PC-9 (cell line): Measurements from ENCODE around the gene GRAP2.

Experiments
- EZH2 ChIP-seq: fragments of 200-600 bp; sonication (generic); IDR thresholded peaks from 2 replicates; pipeline ENCODE4 v1.8.0; 2017; ENCODE audit warnings: antibody characterized with exemption, low read depth
- TF ChIP-seq, protein P1 (sequence below): fragments of 200-600 bp; sonication (generic); conservative IDR thresholded peaks from 2 replicates; pipeline ENCODE4 v1.6.1; 2017; ENCODE audit warnings: mixed run types, antibody characterized with exemption, mild to moderate bottlenecking, moderate library complexity

DNA sequence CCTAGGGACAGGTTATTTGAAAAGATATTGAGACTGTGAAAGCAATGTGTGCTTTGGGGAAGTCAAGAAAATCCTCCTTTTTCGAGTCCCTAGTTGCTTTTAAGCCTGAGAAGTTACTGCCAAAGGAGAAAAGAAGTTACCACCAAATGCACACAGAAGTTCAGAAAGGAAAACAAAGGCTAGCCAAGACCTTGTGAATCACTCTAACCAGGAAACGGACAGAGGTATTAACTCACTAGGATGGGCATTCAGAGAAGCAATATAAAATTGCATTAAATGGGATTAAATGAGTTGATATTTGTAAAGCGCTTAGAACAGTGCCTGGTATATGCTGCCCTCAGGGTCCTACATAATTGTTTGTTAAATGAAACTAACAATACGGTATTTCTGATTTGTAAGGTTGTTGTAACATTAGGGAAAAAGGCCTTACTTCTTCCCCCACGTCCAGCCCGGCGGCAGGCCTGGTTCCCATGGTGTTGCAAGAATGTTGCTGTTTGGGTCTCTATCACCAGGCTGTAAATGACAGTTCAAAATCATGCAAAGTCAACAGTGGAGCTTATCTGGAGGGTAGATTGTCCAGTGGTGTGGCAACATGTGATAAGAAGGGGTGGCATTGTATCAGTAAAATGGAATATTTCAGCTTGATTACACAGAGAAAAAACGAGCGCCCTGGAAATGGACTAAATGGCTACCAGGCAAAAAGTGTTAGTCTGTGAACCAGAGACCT is 66.4 kb downstream of the GRAP2 start:
- TF ChIP-seq, protein P1, sequence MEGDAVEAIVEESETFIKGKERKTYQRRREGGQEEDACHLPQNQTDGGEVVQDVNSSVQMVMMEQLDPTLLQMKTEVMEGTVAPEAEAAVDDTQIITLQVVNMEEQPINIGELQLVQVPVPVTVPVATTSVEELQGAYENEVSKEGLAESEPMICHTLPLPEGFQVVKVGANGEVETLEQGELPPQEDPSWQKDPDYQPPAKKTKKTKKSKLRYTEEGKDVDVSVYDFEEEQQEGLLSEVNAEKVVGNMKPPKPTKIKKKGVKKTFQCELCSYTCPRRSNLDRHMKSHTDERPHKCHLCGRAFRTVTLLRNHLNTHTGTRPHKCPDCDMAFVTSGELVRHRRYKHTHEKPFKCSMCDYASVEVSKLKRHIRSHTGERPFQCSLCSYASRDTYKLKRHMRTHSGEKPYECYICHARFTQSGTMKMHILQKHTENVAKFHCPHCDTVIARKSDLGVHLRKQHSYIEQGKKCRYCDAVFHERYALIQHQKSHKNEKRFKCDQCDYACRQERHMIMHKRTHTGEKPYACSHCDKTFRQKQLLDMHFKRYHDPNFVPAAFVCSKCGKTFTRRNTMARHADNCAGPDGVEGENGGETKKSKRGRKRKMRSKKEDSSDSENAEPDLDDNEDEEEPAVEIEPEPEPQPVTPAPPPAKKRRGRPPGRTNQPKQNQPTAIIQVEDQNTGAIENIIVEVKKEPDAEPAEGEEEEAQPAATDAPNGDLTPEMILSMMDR = no peak
- TF ChIP-seq EZH2 = no peak
